ENCODE results near the gene KRT72.

Gene KRT72

GRCh38 chr12:52552055-52552454 lies 49.2 kb downstream of the KRT72 start:
- Histone ChIP-seq H3K27ac (ENCODE audit: extremely low read depth, low read depth, low read length) (no peak overlapping the region), H3K9me3 (ENCODE audit: control insufficient read depth, insufficient read depth, low read depth, low read length) (no peaks in the 10 kb centered on the region), H3K4me3 (ENCODE audit: low read depth, low read length) (no peak overlapping the region), H3K4me1 (ENCODE audit: control insufficient read depth, insufficient read depth, low read length) (no peaks in the 10 kb centered on the region), H3K36me3 (ENCODE audit: control insufficient read depth in 2 of 2, insufficient read depth in 1 of 2, low read length in 2 of 2) (no peaks in the 10 kb centered on the region)
- TF ChIP-seq INSM2 (tag by site-specific recombination; IDR thresholded peaks at IDR 0.05), result no peak
- no peak for TF ChIP-seq ZNF10 (tag by site-specific recombination; IDR thresholded peaks at IDR 0.05)
- TF ChIP-seq ZNF707 (tag by site-specific recombination; IDR thresholded peaks at IDR 0.05), result no peak
- TF ChIP-seq KLF1 (tag by site-specific recombination; IDR thresholded peaks at IDR 0.05), result no peak
- TF ChIP-seq TRIM28 (IDR thresholded peaks at IDR 0.05; ENCODE audit: borderline replicate concordance, low read length), result no peak
- no peak for TF ChIP-seq SP3 (tag by site-specific recombination; IDR thresholded peaks at IDR 0.05)
- TF ChIP-seq MEIS1 (CRISPR knock-in tag; IDR thresholded peaks at IDR 0.05; ENCODE audit: borderline replicate concordance), result no peak
- no peak for TF ChIP-seq ZNF600 (tag by site-specific recombination; IDR thresholded peaks at IDR 0.05)
- no peak for TF ChIP-seq BCL11B (tag by site-specific recombination; IDR thresholded peaks at IDR 0.05; ENCODE audit: low read depth)
- TF ChIP-seq ZNF776 (tag by site-specific recombination; IDR thresholded peaks at IDR 0.05; ENCODE audit: borderline replicate concordance), result no peak
- ChIA-PET POLR2A (no interaction called here), CTCF (interaction anchor here (0.6 kb wide), 1 partner anchor 17 kb away, joined by 3 read pairs; no protein-coding TSS in a partner anchor)

GRCh38 chr12:52551216-52551865 lies 49.9 kb downstream of the KRT72 start:
- no peaks in the 10 kb centered on the region for H3K36me3 ChIP-seq (ENCODE audit: control insufficient read depth in 2 of 2, insufficient read depth in 1 of 2, low read length in 2 of 2)

More at GRCh38 chr12:52551216-52551865, 49.9 kb downstream of the KRT72 start:
- Histone ChIP-seq H3K27ac (ENCODE audit: extremely low read depth, low read depth, low read length) (no peak overlapping the region), H3K4me3 (ENCODE audit: low read depth, low read length) (no peak overlapping the region), H3K9me3 (ENCODE audit: control insufficient read depth, insufficient read depth, low read depth, low read length) (no peaks in the 10 kb centered on the region), H3K4me1 (ENCODE audit: control insufficient read depth, insufficient read depth, low read length) (no peaks in the 10 kb centered on the region)
- POLR2A ChIA-PET, result no interaction called here
- TF ChIP-seq ZNF707 (tag by site-specific recombination; IDR thresholded peaks at IDR 0.05), result no peak
- TF ChIP-seq MYNN (tag by site-specific recombination; IDR thresholded peaks at IDR 0.05; ENCODE audit: borderline replicate concordance), result no peak
- TF ChIP-seq ZNF132 (tag by site-specific recombination; IDR thresholded peaks at IDR 0.05; ENCODE audit: borderline replicate concordance), result no peak
- no peak for TF ChIP-seq ZNF423 (tag by site-specific recombination; IDR thresholded peaks at IDR 0.05)
- no peak for TF ChIP-seq ZSCAN5A (tag by site-specific recombination; IDR thresholded peaks at IDR 0.05)
- TF ChIP-seq ZBTB11 (tag by site-specific recombination; conservative IDR thresholded peaks at IDR 0.05; ENCODE audit: low read depth), result no peak
- no peak for TF ChIP-seq ZNF112 (tag by site-specific recombination; IDR thresholded peaks at IDR 0.05)
- no peak for TF ChIP-seq ZNF658 (tag by site-specific recombination; IDR thresholded peaks at IDR 0.05)
- no peak for TF ChIP-seq ZNF138 (tag by site-specific recombination; IDR thresholded peaks at IDR 0.05; ENCODE audit: borderline replicate concordance)
- TF ChIP-seq TRIM28 (IDR thresholded peaks at IDR 0.05; ENCODE audit: borderline replicate concordance, low read length), result no peak
- no peak for TF ChIP-seq GLI4 (tag by site-specific recombination; IDR thresholded peaks at IDR 0.05)
- TF ChIP-seq ZNF830 (tag by site-specific recombination; IDR thresholded peaks at IDR 0.05; ENCODE audit: low read depth), result no peak
- CTCF ChIA-PET, result interaction anchor here (0.7 to 1.3 kb wide), 3 partner anchors 143 to 319 kb away, joined by 3 read pairs; no protein-coding TSS in a partner anchor

All from HEK293 (cell line).